HG02885 (cell line): Measurements from ENCODE around the gene CCDC102B.
A peak's percentile ranks its signal among the peaks of the same experiment; 100 is the strongest.
"Not testable (repeated sequence)": the region's sequence is repeated elsewhere in the genome, so short reads cannot be mapped to it uniquely, and the experiment has no call there.

Experiments
- ATAC-seq: cut with Tn5 transposase; IDR thresholded peaks from one replicate; pipeline ENCODE4 v1.9.1; 2021; ENCODE audit warnings: mild to moderate bottlenecking; ENCODE audit not compliant: unreplicated experiment, poor library complexity

CCDC102B gene

DNA sequence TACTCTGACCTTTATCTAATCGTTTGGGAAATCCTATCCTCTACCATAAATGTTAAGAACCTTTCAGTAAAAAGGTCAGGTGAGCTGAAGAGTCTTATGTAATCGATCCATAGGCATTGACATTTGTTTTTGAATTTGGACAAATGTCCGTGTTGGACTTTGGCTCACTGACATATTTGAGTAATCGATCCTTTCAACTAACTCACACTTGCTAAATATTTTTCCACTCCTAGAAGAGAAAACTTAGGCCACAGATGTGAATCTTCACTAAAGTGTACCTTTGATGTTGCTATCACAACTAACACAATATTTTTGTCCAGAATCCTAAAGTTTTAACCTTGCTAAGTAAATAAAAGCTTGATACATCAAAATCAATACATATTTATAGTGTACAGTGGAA lies 89.5 kb downstream of the CCDC102B start:
- ATAC-seq = no peak

- peak; percentile 46 for ATAC-seq
These were observed 95.5 kb downstream of the CCDC102B start for GRCh38 chr18:68893354-68893753.

DNA sequence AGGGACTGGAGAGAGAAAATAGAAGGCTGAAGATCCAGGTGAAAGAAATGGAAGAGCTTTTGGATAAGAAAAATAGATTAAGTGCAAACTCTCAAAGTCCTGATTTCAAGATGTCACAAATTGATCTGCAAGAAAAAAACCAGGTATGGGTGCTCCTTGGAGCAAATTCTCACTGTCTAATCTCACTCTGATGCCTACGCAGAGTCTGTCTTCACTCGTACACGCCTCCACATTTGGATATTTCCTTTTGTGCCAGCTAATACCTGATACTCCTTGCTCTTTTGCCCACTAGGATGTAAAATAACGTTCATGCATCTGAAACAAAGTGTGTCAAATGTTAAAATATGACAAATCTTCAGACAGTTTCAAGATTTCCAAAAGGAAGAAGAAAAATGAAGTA lies 99.4 kb downstream of the CCDC102B start:
- no peak for ATAC-seq

DNA sequence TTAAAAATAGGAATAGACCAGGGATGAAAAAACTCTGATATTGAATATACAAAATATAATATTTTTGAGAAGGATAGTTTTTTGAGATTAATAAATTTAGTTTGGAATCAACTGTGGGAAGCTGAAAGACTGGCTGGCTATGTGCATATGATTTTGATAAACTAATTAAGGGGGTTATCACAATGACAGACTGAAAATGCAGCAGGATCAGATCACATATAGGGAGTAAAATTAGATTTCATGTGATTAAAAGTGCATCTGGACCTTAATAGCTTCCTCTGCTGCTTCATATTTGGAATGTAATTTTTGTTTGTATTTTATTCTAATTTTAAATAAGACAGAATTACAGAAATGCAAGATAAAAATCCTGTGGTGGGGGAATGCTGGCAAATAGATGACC lies 111.7 kb downstream of the CCDC102B start:
- no peak for ATAC-seq

GRCh38 chr18:68915061-68915460 lies 117.2 kb downstream of the CCDC102B start:
- no peak for ATAC-seq

DNA sequence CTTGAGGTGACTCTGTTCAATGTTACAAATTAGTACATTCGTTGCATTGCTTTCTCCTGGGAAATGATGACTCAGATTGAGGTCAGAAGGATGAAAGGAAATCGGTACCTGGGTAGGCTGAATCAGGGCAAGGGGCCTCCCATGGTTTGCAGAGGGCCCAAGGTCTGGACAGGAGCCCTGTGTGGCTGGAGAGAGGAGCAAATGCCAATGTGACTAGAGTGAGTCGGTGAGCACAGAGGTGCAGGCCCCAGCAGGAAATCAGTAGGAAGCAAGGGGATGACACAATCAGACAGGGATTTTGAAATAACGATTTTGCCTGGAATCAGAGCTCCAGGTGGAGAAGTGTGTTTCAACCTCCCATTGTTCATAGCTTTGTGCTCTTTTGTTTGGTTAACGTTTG lies 118.9 kb downstream of the CCDC102B start:
- ATAC-seq = no peak

DNA sequence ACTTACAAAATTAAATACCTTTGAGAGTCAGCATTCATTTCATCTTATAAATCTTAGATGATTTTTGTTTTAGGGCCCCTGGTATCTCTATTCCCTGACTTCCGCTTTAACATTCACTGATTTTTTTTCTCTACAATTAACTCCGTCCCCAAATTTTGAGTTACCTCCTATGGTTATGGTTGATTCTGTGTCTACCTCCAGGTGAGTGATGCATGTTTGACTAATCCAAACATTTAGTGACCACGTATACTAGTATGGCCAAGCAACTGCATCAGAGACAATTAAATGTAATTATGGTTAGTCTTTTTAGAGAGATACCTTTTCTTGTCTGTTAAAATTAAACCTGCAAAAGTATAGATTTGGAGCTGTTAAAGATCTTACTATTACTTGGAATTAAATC lies 120.3 kb downstream of the CCDC102B start:
- ATAC-seq = no peak

DNA sequence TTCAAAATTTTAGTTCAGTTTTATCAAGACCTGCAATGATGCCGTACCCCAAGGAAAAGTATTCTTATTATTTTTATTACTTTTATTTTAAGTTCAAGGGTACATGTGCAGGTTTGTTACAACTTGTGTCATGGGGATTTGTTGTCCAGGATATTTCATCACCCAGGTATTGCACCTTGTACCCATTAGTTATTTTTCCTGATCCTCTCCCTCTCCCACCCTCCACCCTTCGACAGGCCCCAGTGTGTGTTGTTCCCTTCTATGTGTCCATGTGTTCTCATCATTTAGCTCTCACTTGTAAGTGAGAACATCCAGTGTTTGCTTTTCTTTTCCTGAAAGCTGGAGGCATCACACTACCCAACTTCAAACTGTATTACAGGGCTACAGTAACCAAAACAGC lies 122.0 kb downstream of the CCDC102B start:
- no peak for ATAC-seq

- ATAC-seq = no peak
These were observed 124.5 kb downstream of the CCDC102B start for GRCh38 chr18:68922392-68922791.

DNA sequence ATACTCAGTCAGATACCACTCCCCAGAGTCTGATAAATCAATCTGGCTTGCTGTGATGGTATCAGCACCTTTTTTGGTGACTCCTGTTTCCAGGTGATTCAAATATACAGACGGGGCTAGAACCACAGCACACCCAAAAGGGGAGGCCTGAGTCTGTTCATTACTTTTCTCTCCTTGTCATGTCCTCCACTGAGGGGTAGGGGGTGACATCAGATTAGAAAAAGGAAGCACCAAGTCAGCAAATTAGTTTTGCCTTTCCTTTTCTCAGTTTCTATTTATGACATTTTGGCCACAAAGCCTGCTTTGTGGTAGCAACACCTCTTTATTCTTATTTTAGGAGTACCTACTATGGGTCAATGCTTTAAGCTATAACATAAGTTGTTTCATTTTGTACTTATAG lies 127.4 kb downstream of the CCDC102B start:
- peak; percentile 83 for ATAC-seq

- ATAC-seq = no peak
These were observed 131.1 kb downstream of the CCDC102B start for GRCh38 chr18:68928762-68929675.

- ATAC-seq = no peak
These were observed 137.8 kb downstream of the CCDC102B start for GRCh38 chr18:68935686-68936085.

GRCh38 chr18:68937029-68937599 lies 139.2 kb downstream of the CCDC102B start:
- peak; percentile 40 for ATAC-seq

DNA sequence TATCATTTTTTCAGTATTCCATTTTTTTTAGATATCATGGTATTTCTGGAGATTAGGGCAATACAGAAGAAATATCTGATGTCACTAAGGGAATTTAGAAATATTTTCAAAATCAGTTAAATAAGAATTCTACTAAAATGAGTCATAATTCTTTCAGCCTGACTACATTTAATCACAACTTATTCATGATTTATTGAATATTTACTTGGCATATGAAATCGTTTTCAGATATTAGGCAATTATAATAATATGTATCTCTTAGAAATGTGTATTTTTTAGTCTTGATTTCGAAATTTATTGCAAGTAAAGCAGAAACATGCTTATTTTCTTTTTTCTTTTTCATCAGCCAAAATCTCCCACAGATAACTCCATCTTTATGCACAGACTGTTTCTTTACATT lies 142.2 kb downstream of the CCDC102B start:
- ATAC-seq = no peak

DNA sequence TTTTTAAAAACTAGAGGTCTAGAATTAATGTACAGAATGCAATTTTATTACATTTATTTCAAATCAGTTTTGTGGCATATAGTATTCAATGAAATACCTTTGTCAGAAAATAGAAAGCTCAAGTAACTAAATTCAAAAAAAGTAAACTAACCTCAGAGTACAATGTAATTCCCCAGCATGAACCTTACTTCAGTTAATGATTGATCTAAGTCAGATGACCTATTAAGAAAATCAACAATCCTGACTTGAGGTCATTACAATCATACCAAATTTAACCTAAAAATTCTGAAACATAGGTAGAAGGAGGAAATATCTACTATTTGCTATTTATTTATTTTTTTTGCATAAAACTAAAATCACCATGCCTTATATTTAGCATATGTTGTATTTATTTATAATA lies 142.9 kb downstream of the CCDC102B start:
- no peak for ATAC-seq

GRCh38 chr18:68942230-68942629 lies 144.3 kb downstream of the CCDC102B start:
- no peak for ATAC-seq

DNA sequence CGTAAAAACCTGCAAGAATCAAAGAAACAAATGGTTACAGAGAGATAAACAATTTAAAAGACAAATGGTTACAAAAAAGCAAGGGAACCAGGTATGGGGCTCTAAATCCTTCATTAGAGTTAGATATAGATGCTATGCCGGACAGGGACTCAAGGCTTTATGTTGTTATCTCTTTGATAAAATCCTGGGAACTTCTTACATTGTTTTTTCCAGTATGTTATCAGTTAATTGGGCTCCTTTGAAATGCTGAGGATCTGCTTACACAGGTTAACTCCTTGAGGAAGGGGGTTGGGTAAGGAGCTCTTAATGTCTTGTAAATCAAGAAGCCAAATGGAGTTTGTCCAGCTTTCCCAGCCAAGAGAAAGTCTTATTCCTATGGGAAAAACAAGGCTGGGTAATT lies 146.0 kb downstream of the CCDC102B start:
- ATAC-seq = not testable (repeated sequence)

DNA sequence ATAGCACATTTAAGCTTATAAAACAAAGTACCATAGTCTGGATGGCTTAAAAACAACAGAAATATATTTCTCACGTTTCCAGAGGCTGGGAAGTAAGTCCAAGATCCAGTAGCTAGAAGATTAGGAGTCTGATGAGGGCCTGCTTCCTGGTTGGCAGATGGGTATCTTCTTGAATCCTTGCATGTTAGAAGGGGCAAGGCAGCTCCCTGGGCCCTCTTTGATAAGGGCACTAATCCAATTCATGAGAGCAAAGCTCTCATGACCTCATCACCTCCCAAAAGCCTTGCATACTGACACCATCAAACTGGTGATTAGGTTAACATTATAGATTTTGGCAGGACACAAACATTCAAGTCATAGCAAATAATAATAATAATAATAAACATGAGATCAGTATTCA lies 146.4 kb downstream of the CCDC102B start:
- no peak for ATAC-seq

- ATAC-seq = no peak
These were observed 146.9 kb downstream of the CCDC102B start for GRCh38 chr18:68944826-68945225.

- ATAC-seq = no peak
These were observed 150.7 kb downstream of the CCDC102B start for GRCh38 chr18:68948622-68949021.

DNA sequence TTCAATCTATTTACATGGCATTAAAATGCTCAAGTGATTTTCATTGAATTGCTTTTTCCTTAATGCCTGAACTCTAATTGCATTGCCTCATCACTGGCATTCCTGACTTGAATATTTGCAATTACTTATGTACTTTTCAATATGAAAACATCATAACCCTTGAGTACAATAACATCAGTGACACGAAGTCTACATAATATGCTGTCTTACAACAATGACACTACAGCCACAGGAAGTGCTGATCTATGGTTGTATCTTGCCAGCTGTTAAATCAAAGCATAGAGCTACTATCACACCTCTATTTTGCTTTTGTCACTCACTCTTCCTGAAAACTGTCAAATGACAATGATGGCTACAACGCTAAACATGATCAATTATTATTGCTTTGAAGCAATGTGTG lies 156.9 kb downstream of the CCDC102B start:
- ATAC-seq = no peak

DNA sequence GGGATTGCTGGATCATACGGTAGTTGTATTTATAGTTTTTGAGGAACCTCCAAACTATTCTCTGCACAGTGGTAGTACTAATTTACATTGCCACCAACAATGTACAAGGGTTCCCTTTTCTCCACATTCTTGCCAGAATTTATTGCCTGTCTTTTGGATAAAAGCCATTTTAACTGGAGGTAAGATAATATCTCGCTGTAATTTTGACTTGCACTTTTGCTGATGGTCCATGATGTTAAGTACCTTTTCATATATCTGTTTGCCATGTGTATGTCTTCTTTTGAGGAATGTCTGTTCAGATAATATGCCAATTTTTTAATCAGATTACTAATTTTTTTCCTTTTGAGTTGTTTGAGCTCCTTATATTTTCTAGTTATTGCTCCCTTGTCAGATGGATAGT lies 158.8 kb downstream of the CCDC102B start:
- no peak for ATAC-seq
